ENCODE measurements around the gene PXDN.

Gene PXDN

GRCh38 chr2:1639086-1639858 lies 105.0 kb downstream of the PXDN start:
- H3K4me3 ChIP-seq (ENCODE audit: low read length): no peak overlapping the region
- no peak for TF ChIP-seq CTCF (conservative IDR thresholded peaks at IDR 0.05; ENCODE audit: low read length)
- no peak for DNase-seq (ENCODE audit: low read depth)

- no peak for TF ChIP-seq CTCF (conservative IDR thresholded peaks at IDR 0.05; ENCODE audit: low read length)
- peak; percentile 8 for DNase-seq (ENCODE audit: low read depth)
- no peak overlapping the region for H3K4me3 ChIP-seq (ENCODE audit: low read length)
Observed at GRCh38 chr2:1638281-1638860, 105.9 kb downstream of the PXDN start.

GRCh38 chr2:1636791-1637415 lies 107.4 kb downstream of the PXDN start:
- no peak overlapping the region for H3K4me3 ChIP-seq (ENCODE audit: low read length)
- TF ChIP-seq CTCF (conservative IDR thresholded peaks at IDR 0.05; ENCODE audit: low read length): no peak
- no peak for DNase-seq (ENCODE audit: low read depth)

- no peak overlapping the region for H3K4me3 ChIP-seq (ENCODE audit: low read length)
- DNase-seq (ENCODE audit: low read depth): no peak
- no peak for TF ChIP-seq CTCF (conservative IDR thresholded peaks at IDR 0.05; ENCODE audit: low read length)
Observed at GRCh38 chr2:1635823-1636222, 108.5 kb downstream of the PXDN start.

GRCh38 chr2:1634681-1635341 lies 109.5 kb downstream of the PXDN start:
- TF ChIP-seq CTCF (conservative IDR thresholded peaks at IDR 0.05; ENCODE audit: low read length): no peak
- H3K4me3 ChIP-seq (ENCODE audit: low read length): no peak overlapping the region
- DNase-seq (ENCODE audit: low read depth): no peak

GRCh38 chr2:1633936-1634587 lies 110.3 kb downstream of the PXDN start:
- H3K4me3 ChIP-seq (ENCODE audit: low read length): no peak overlapping the region
- DNase-seq (ENCODE audit: low read depth): no peak
- no peak for TF ChIP-seq CTCF (conservative IDR thresholded peaks at IDR 0.05; ENCODE audit: low read length)
